HCT116 (cell line): ENCODE results near the gene AARS2. TPM values are rescaled to one million over a fixed set of nuclear protein-coding genes. Genes with fewer than 3 reads are reported as not detected.

Source experiments
- ATAC-seq: fragments of 200-7000 bp; cut with Tn5 transposase; 2 replicates; pipeline ENCODE4 v1.9.1; 2020; ENCODE audit warnings: mild to moderate bottlenecking, moderate library complexity
- BruUV-seq: library from RNA; stranded (reverse); fragments of 400-500 nt; replicated peaks from 2 replicates; lab custom pipeline; 2021; lab: Mats Ljungman, UMichigan
- CTCF ChIA-PET: fragments of 300-600 bp; sonication (Branson Sonifier 250); formaldehyde crosslinking; loops from one replicate; lab custom pipeline; 2021; ENCODE audit warnings: antibody characterized with exemption; lab: Charles Lee
- POLR2A ChIA-PET: fragments of 300-600, 350-600 bp; sonication (Branson Sonifier 250); formaldehyde crosslinking; loops from one replicate; lab custom pipeline; 2021; ENCODE audit warnings: antibody characterized with exemption; lab: Charles Lee
- RAD21 ChIA-PET, 2 experiments: fragments of 300-600 bp; sonication (Branson Sonifier 250); formaldehyde crosslinking; loops; one replicate each; lab custom pipeline; 2023; ENCODE audit warnings: low total read pairs in 2 of 2; ENCODE audit not compliant: uncharacterized antibody in 2 of 2, unreplicated experiment in 2 of 2, low non-redundant PET in 1 of 2; lab: Charles Lee
- DNase-seq: peaks from one replicate; pipeline ENCODE4 v3.0.0-alpha.2; 2010; ENCODE audit warnings: low read depth, low spot score
- H2AFZ ChIP-seq: fragments of 200-600 bp; shearing (Covaris generic), sonication (generic); 2 replicates; pipeline ENCODE4 v1.6.1; 2017; ENCODE audit warnings: low read depth, mixed run types, mixed read lengths, antibody characterized with exemption, low read length; ENCODE audit not compliant: poor library complexity, severe bottlenecking
- H3K27ac ChIP-seq: 2 replicates; pipeline ENCODE4 v1.5.1; 2012; ENCODE audit warnings: low read depth, low read length
- H3K27me3 ChIP-seq: fragments of 200-600 bp; sonication (generic); 2 replicates; pipeline ENCODE4 v1.6.1; 2016; ENCODE audit warnings: mixed run types, low read length, mixed read lengths; ENCODE audit not compliant: insufficient read depth
- H3K36me3 ChIP-seq, 2 experiments: fragments of 200-500 bp in 1 of 2; fragments of 200-600 bp in 1 of 2; sonication (Bioruptor generic) in 1 of 2; sonication (generic) in 1 of 2; 2 replicates each; pipeline versions ENCODE4 v1.5.1 to v1.6.1; 2014 to 2016; ENCODE audit warnings: low read length in 2 of 2, inconsistent platforms in 1 of 2, mixed read lengths in 1 of 2, mixed run types in 1 of 2; ENCODE audit not compliant: insufficient read depth in 2 of 2, control insufficient read depth in 1 of 2
- H3K4me1 ChIP-seq, 2 experiments: fragments of 200-600 bp in 1 of 2; sonication (generic) in 1 of 2; 2 replicates each; pipeline versions ENCODE4 v1.5.1 to v1.6.1; 2012 to 2017; ENCODE audit warnings: low read length in 2 of 2, inconsistent platforms in 1 of 2, mild to moderate bottlenecking in 1 of 2, mixed read lengths in 1 of 2, mixed run types in 1 of 2, moderate library complexity in 1 of 2; ENCODE audit not compliant: insufficient read depth in 2 of 2, control insufficient read depth in 1 of 2
- H3K4me2 ChIP-seq: fragments of 200-600 bp; sonication (generic); 2 replicates; pipeline ENCODE4 v1.6.1; 2017; ENCODE audit warnings: mixed run types, low read length, mixed read lengths
- H3K4me3 ChIP-seq, 2 experiments: fragments of 200-600 bp in 1 of 2; sonication (generic) in 1 of 2; replicated peaks in 1 of 2; 2 replicates each; pipeline ENCODE4 v1.5.1; 2011 to 2016; ENCODE audit warnings: low read length in 2 of 2, control low read depth in 1 of 2, low read depth in 1 of 2, mild to moderate bottlenecking in 1 of 2, mixed read lengths in 1 of 2, mixed run types in 1 of 2
- H3K79me2 ChIP-seq: fragments of 200-600 bp; sonication (generic); 2 replicates; pipeline ENCODE4 v1.6.1; 2017; ENCODE audit warnings: mild to moderate bottlenecking, mixed run types, low read length, moderate library complexity, mixed read lengths; ENCODE audit not compliant: insufficient read depth
- H3K9ac ChIP-seq: fragments of 200-600 bp; sonication (generic); 2 replicates; pipeline ENCODE4 v1.6.1; 2016; ENCODE audit warnings: low read length, mixed read lengths
- H3K9me2 ChIP-seq: fragments of 200-600 bp; sonication (generic), shearing (Covaris generic); 2 replicates; pipeline ENCODE4 v1.6.1; 2017; ENCODE audit warnings: mixed run types, mild to moderate bottlenecking, moderate library complexity; ENCODE audit not compliant: insufficient read depth
- H3K9me3 ChIP-seq, 2 experiments: fragments of 200-500 bp in 1 of 2; fragments of 200-600 bp in 1 of 2; sonication (Bioruptor generic) in 1 of 2; sonication (generic) in 1 of 2; 2 replicates each; pipeline ENCODE4 v1.6.1; 2014 to 2017; ENCODE audit warnings: low read length in 2 of 2, mixed read lengths in 2 of 2, inconsistent platforms in 1 of 2, low read depth in 1 of 2, mild to moderate bottlenecking in 1 of 2, mixed run types in 1 of 2, moderate library complexity in 1 of 2; ENCODE audit not compliant: control insufficient read depth in 1 of 2, insufficient read depth in 1 of 2
- H4K20me1 ChIP-seq: fragments of 200-600 bp; sonication (generic), shearing (Covaris generic); 2 replicates; pipeline ENCODE4 v1.6.1; 2017; ENCODE audit warnings: mixed run types, mild to moderate bottlenecking, moderate library complexity; ENCODE audit not compliant: insufficient read depth
- ATF3 ChIP-seq: IDR thresholded peaks from 2 replicates; pipeline ENCODE4 v1.6.1; 2012
- CBX3 ChIP-seq: IDR thresholded peaks from 2 replicates; pipeline ENCODE4 v1.6.1; 2012; ENCODE audit warnings: low read depth
- CEBPB ChIP-seq: IDR thresholded peaks from 2 replicates; pipeline ENCODE4 v1.6.1; 2012; ENCODE audit warnings: low read depth
- EGR1 ChIP-seq: IDR thresholded peaks from 2 replicates; pipeline ENCODE4 v1.6.1; 2012; ENCODE audit warnings: low read depth
- EZH2 ChIP-seq: fragments of 200-600 bp; sonication (generic); IDR thresholded peaks from 2 replicates; pipeline ENCODE4 v1.6.1; 2017; ENCODE audit warnings: antibody characterized with exemption, mixed run types
- EZH2phosphoT487 ChIP-seq: fragments of 200-600 bp; IDR thresholded peaks from 2 replicates; pipeline ENCODE4 v1.6.1; 2018; ENCODE audit warnings: antibody characterized with exemption, borderline replicate concordance
- FOSL1 ChIP-seq: IDR thresholded peaks from 2 replicates; pipeline ENCODE4 v1.6.1; 2012; ENCODE audit warnings: low read depth
- JUND ChIP-seq: IDR thresholded peaks from 2 replicates; pipeline ENCODE4 v1.6.1; 2012
- MAX ChIP-seq: IDR thresholded peaks from 2 replicates; pipeline ENCODE4 v1.6.1; 2012
- POLR2A ChIP-seq: IDR thresholded peaks from 2 replicates; pipeline ENCODE4 v1.7.0; 2011; ENCODE audit warnings: borderline replicate concordance; ENCODE audit not compliant: insufficient read depth, insufficient read length; ENCODE audit errors: extremely low read depth
- POLR2AphosphoS5 ChIP-seq: IDR thresholded peaks from 2 replicates; pipeline ENCODE4 v1.6.1; 2011; ENCODE audit warnings: mild to moderate bottlenecking, low read depth, low read length, moderate library complexity
- SIN3A ChIP-seq: IDR thresholded peaks from 2 replicates; pipeline ENCODE4 v1.6.1; 2012; ENCODE audit warnings: low read depth
- SP1 ChIP-seq: IDR thresholded peaks from 2 replicates; pipeline ENCODE4 v1.6.1; 2012; ENCODE audit warnings: low read depth
- SRF ChIP-seq: IDR thresholded peaks from 2 replicates; pipeline ENCODE4 v1.6.1; 2012; ENCODE audit warnings: low read depth
- TCF7L2 ChIP-seq: IDR thresholded peaks from 2 replicates; pipeline ENCODE4 v1.7.0; 2011; ENCODE audit warnings: borderline replicate concordance, inconsistent platforms; ENCODE audit not compliant: insufficient read depth, insufficient read length; ENCODE audit errors: extremely low read depth
- YY1 ChIP-seq: IDR thresholded peaks from 2 replicates; pipeline ENCODE4 v1.6.1; 2011; ENCODE audit warnings: low read length, low read depth, moderate library complexity, mild to moderate bottlenecking; ENCODE audit not compliant: insufficient replicate concordance; ENCODE audit errors: extremely low read depth
- ZBTB33 ChIP-seq: IDR thresholded peaks from 2 replicates; pipeline ENCODE4 v1.6.1; 2011; ENCODE audit warnings: mild to moderate bottlenecking, low read length, moderate library complexity; ENCODE audit not compliant: insufficient replicate concordance; ENCODE audit errors: extremely low read depth
- ZNF274 ChIP-seq: fragments of 200-500 bp; sonication (Bioruptor generic); IDR thresholded peaks from 2 replicates; pipeline ENCODE4 v1.6.1; 2014; ENCODE audit warnings: mild to moderate bottlenecking, low read depth, low read length, inconsistent platforms
- intact Hi-C: fragments of 100-400 bp; cut with micrococcal nuclease; formaldehyde crosslinking; loops from 2 replicates; pipeline ENCODE4 v1.10.0; 2022
- total RNA-seq: library from RNA; stranded (reverse); gene quantifications from one replicate; pipeline ENCODE4 v1.2.1, GENCODE V29; 2021; ENCODE audit not compliant: unreplicated experiment
- TF ChIP-seq, protein P1 (sequence below): IDR thresholded peaks from 2 replicates; pipeline ENCODE4 v1.6.1; 2012; ENCODE audit warnings: low read depth

AARS2 gene
- total RNA-seq, 1 experiment from 2014 or later, result 14.9 TPM

- no TSS peak for BruUV-seq
- no peak overlapping the region for H3K9ac ChIP-seq
- H3K4me3 ChIP-seq, result no peak overlapping the region
- no peak for ATAC-seq
- TF ChIP-seq CEBPB (no peak), SRF (no peak), EZH2phosphoT487 (no peak), SIN3A (no peak), POLR2AphosphoS5 (no peak), EZH2 (no peak), CBX3 (no peak), MAX (no peak), ZBTB33 (no peak), SP1 (no peak), YY1 (no peak), EGR1 (no peak), JUND (no peak), TCF7L2 (no peak), POLR2A (no peak), FOSL1 (no peak), ZNF274 (no peak), ATF3 (no peak)
- TF ChIP-seq, protein P1, sequence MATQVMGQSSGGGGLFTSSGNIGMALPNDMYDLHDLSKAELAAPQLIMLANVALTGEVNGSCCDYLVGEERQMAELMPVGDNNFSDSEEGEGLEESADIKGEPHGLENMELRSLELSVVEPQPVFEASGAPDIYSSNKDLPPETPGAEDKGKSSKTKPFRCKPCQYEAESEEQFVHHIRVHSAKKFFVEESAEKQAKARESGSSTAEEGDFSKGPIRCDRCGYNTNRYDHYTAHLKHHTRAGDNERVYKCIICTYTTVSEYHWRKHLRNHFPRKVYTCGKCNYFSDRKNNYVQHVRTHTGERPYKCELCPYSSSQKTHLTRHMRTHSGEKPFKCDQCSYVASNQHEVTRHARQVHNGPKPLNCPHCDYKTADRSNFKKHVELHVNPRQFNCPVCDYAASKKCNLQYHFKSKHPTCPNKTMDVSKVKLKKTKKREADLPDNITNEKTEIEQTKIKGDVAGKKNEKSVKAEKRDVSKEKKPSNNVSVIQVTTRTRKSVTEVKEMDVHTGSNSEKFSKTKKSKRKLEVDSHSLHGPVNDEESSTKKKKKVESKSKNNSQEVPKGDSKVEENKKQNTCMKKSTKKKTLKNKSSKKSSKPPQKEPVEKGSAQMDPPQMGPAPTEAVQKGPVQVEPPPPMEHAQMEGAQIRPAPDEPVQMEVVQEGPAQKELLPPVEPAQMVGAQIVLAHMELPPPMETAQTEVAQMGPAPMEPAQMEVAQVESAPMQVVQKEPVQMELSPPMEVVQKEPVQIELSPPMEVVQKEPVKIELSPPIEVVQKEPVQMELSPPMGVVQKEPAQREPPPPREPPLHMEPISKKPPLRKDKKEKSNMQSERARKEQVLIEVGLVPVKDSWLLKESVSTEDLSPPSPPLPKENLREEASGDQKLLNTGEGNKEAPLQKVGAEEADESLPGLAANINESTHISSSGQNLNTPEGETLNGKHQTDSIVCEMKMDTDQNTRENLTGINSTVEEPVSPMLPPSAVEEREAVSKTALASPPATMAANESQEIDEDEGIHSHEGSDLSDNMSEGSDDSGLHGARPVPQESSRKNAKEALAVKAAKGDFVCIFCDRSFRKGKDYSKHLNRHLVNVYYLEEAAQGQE, result no peak
- TF ChIP-seq, all 23 proteins: peak for 0
- Histone ChIP-seq H2AFZ (no peak overlapping the region), H3K36me3 (peaks cover 4 to 10% of the 10 kb centered on the region in 2 experiments; a peak in 2 of 4 replicates), H3K27me3 (no peaks in the 10 kb centered on the region), H3K27ac (no peak overlapping the region), H3K4me2 (no peak overlapping the region), H3K79me2 (peaks cover 25% of the 10 kb centered on the region; the same call in 1 of the 2 replicates), H4K20me1 (no peaks in the 10 kb centered on the region), H3K9me3 (no peaks in the 10 kb centered on the region), H3K4me1 (peaks cover 7 to 29% of the 10 kb centered on the region in 2 experiments), H3K9me2 (no peaks in the 10 kb centered on the region)
- POLR2A ChIA-PET, result no interaction called here
- no peak for DNase-seq
- CTCF ChIA-PET, result no interaction called here
- intact Hi-C loops, result no loop called here
- RAD21 ChIA-PET, result no interaction called here
Observed at GRCh38 chr6:44262467-44263353, 50.4 kb downstream of the AARS2 start.
